Measurements from ENCODE around the gene AFF3. TPM values are rescaled to one million over a fixed set of nuclear protein-coding genes. Genes with fewer than 3 reads are reported as not detected.

Gene AFF3
- total RNA-seq, 4 donors from 2014 or later = 2.1 to 7.3 (median 3.5) TPM

DNA sequence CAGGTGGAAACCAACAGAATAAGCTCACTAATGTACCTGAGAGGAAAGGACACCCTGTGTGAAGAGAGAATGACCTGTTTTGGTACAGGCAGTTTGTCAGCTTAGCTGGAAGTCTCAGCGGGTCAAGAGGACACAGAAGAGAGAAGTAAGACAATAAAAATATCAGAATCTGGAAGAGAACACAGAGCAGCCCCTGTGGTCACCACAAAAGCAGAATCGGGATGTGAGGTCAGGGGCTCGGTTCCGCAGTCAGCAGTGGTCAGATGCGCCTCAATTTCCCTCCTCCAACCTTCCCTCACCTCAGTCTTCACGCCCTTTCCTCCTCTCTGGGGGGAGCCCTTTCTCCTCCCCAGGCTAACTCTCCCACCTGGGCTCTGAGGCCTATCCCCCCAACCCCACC is 122.9 kb downstream of the AFF3 start:
- H3K4me3 ChIP-seq (ENCODE audit: low read depth, poor library complexity, severe bottlenecking) = no peak overlapping the region
- intact Hi-C loops (cut with DNase I; ENCODE audit: low total_unique reads) = no loop called here
- TF ChIP-seq POLR2A (IDR thresholded peaks at IDR 0.05) = no peak
- TF ChIP-seq, protein P1, sequence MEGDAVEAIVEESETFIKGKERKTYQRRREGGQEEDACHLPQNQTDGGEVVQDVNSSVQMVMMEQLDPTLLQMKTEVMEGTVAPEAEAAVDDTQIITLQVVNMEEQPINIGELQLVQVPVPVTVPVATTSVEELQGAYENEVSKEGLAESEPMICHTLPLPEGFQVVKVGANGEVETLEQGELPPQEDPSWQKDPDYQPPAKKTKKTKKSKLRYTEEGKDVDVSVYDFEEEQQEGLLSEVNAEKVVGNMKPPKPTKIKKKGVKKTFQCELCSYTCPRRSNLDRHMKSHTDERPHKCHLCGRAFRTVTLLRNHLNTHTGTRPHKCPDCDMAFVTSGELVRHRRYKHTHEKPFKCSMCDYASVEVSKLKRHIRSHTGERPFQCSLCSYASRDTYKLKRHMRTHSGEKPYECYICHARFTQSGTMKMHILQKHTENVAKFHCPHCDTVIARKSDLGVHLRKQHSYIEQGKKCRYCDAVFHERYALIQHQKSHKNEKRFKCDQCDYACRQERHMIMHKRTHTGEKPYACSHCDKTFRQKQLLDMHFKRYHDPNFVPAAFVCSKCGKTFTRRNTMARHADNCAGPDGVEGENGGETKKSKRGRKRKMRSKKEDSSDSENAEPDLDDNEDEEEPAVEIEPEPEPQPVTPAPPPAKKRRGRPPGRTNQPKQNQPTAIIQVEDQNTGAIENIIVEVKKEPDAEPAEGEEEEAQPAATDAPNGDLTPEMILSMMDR (IDR thresholded peaks at IDR 0.05) = no peak
- 84 to 89% methylated on average over 6 of the region's 6 CpGs for WGBS, 2 donors
- DNase-seq (ENCODE audit: low spot score in 2 of 2) = no peak

DNA sequence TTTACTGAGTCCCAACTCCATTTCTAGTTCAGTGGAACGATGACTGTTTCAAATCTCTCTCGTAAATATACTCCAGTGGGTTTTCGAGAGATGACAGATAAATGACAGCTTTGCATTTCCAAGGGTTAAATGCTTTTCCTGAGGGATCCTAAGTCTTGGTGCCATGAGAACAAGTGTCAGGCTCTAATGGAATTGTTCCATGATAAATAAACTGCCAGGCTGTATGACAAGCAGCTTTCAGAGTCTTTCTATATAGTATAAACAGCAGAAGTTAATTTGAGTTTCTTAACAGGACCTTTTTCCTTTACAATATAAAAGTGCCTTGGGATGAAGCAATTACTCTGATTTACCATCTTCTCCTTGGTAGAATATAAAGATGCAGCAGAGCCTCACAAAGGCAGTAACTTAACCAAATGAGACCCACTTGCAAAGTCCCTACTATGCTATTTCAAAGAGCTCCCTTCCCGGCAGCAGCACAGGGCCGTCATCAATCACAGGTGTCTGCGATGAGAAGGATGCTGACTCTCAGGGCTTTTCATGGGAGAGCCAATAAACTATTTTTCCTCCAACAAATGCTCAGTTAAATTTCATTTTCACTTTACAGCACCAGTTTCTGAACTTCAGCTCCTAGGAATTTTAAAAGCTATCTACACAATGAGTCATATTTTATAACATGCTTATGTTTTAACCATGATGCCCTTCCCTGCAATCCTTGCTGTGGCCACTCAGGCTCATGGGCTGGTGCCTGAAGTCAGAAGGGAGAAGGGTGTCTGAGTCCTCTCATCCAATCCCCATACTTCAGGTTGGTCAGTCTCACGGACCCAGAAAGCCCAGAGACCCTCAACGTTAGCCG is 123.8 kb downstream of the AFF3 start:
- intact Hi-C loops (cut with DNase I; ENCODE audit: low total_unique reads) = no loop called here
- H3K4me3 ChIP-seq (ENCODE audit: low read depth, poor library complexity, severe bottlenecking) = no peak overlapping the region
- TF ChIP-seq, protein P1 (IDR thresholded peaks at IDR 0.05) = no peak
- TF ChIP-seq POLR2A (IDR thresholded peaks at IDR 0.05) = no peak
- no peak for DNase-seq (ENCODE audit: low spot score in 2 of 2)
- 87 to 89% methylated on average over 9 of the region's 9 CpGs for WGBS, 2 donors

DNA sequence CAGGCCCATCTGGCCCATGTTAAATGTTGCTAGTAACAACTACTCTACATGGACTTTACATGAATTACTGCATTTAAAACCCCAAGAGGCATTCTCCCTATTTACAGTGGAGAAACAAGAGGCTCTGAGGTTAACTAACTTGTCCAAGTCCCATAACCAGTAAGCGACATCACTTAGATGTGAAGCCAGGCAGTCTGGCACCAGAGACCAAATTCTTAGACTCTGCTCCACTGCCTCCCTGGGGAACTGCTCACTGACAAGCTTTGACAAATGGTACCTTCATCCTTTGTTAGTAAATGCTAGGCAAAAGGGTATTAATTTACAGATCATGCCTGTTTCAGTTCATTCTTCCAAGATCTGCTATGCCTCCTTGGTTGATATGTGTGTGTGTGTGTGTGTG is 124.8 kb downstream of the AFF3 start:
- WGBS, 2 donors = 52 to 56% methylated on average over 1 of the region's 1 CpG
- DNase-seq (ENCODE audit: low spot score in 2 of 2) = no peak
- TF ChIP-seq POLR2A (IDR thresholded peaks at IDR 0.05) = no peak
- TF ChIP-seq, protein P1 (IDR thresholded peaks at IDR 0.05) = no peak
- H3K4me3 ChIP-seq (ENCODE audit: low read depth, poor library complexity, severe bottlenecking) = no peak overlapping the region
- intact Hi-C loops (cut with DNase I; ENCODE audit: low total_unique reads) = no loop called here

DNA sequence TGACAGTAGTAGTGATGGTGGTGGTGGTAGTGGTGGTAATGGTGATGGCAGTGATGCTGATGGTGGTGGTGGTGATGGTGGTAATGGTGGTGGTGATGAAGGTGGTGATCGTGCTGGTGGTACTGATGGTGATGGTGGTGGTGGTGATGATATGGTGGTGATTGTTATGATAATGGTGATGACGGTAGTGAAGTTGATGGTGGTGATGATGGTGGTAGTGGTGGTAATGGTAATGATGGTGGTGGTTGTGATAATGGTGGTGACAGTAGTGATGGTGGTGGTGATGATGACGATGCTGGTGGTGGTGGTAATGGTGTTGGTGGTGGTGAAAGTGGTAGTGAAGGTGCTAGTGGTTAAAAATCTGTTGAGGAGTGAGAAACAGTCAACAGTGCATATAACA is 125.6 kb downstream of the AFF3 start:
- intact Hi-C loops (cut with DNase I; ENCODE audit: low total_unique reads) = no loop called here
- DNase-seq (ENCODE audit: low spot score in 2 of 2) = no peak
- TF ChIP-seq, protein P1 (IDR thresholded peaks at IDR 0.05) = no peak
- TF ChIP-seq POLR2A (IDR thresholded peaks at IDR 0.05) = no peak
- WGBS, 2 donors = 90 to 96% methylated on average over 3 of the region's 3 CpGs
- H3K4me3 ChIP-seq (ENCODE audit: low read depth, poor library complexity, severe bottlenecking) = no peak overlapping the region

DNA sequence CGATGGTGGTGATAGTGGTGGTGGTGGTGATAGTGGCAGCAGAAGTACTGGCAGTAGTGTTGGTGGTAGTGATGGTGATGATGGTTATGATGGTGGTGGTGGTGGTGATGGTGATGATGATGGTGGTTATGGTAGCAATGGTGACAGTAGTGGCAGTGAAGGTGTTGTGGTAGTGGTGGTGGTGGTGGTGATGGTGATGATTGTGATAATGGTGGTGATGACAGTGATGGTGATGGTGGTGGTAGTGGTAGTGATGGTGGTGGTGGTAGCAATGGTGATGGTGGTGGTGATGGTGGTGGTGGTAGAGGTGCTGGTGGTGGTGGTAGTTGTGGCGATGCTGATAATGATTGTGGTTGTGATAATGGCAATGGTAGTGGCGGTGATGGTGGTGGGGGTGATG is 126.5 kb downstream of the AFF3 start:
- no peak for DNase-seq (ENCODE audit: low spot score in 2 of 2)
- no peak for TF ChIP-seq POLR2A (IDR thresholded peaks at IDR 0.05)
- TF ChIP-seq, protein P1 (IDR thresholded peaks at IDR 0.05) = peak in 1 of 3 donors; percentile 14
- intact Hi-C loops (cut with DNase I; ENCODE audit: low total_unique reads) = no loop called here
- no peak overlapping the region for H3K4me3 ChIP-seq (ENCODE audit: low read depth, poor library complexity, severe bottlenecking)
- 96 to 98% methylated on average over 3 of the region's 3 CpGs for WGBS, 2 donors

Data from lower leg skin (tissue), 4 donors.